ENCODE results near the gene ETNK1.

- TF ChIP-seq CTCF (IDR thresholded peaks at IDR 0.05; ENCODE audit: borderline replicate concordance, extremely low read depth, low read length, poor library complexity, severe bottlenecking) (peak; percentile 74), EZH2 (IDR thresholded peaks at IDR 0.05; ENCODE audit: borderline replicate concordance, low read depth, low read length, severe bottlenecking) (no peak)
Observed at GRCh38 chr12:22684140-22685118, 59.5 kb downstream of the ETNK1 start.

Measured in DND-41 (cell line).